GM12891 (cell line): ENCODE data around the gene N4BP2L1.

Source experiments
- PAX5 ChIP-seq: IDR thresholded peaks from 2 replicates; pipeline ENCODE4 v1.6.1; 2011; ENCODE audit warnings: low read length, moderate library complexity, mild to moderate bottlenecking; ENCODE audit not compliant: insufficient read depth, severe bottlenecking
- POLR2A ChIP-seq: IDR thresholded peaks from 2 replicates; pipeline ENCODE4 v1.6.1; 2011; ENCODE audit warnings: low read depth, low read length, control low read depth
- POLR2AphosphoS5 ChIP-seq: IDR thresholded peaks from 2 replicates; pipeline ENCODE4 v1.6.1; 2011; ENCODE audit warnings: low read depth, low read length, control low read depth
- TAF1 ChIP-seq: IDR thresholded peaks from 2 replicates; pipeline ENCODE4 v1.6.1; 2011; ENCODE audit warnings: low read depth, low read length, control low read depth

DNA sequence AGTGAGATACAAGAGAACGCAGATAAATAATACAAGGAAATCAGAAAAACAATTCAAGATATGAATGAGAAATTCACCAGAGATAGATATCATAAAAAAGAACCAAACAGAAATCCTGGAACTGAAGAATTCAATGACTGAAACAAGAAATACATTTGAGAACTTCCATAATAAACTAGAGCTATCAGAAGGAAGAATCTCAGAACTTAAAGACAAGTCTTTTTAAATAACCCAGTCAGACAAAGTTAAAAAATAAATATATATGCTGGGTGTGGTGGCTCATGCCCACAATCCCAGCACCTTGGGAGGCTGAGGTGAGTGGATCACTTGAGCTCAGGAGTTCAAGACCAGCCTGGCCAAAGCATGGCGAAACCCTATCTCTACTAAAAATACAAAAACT, 28.7 kb upstream of the N4BP2L1 start:
- no peak for TF ChIP-seq POLR2A
- TF ChIP-seq POLR2AphosphoS5 = no peak
- no peak for TF ChIP-seq TAF1
- TF ChIP-seq PAX5 = no peak
